Fibroblast of peridontal ligament (primary cell): ENCODE data around the gene PCGF6.

Source experiments
- DNase-seq: peaks from one replicate; pipeline ENCODE4 v3.0.0-alpha.2; 2010; ENCODE audit errors: extremely low read depth

The PCGF6 gene

GRCh38 chr10:103256613-103257012 lies 94.3 kb downstream of the PCGF6 start:
- no peak for DNase-seq

GRCh38 chr10:103254538-103255325 lies 96.2 kb downstream of the PCGF6 start:
- DNase-seq, result peak; percentile 15

DNA sequence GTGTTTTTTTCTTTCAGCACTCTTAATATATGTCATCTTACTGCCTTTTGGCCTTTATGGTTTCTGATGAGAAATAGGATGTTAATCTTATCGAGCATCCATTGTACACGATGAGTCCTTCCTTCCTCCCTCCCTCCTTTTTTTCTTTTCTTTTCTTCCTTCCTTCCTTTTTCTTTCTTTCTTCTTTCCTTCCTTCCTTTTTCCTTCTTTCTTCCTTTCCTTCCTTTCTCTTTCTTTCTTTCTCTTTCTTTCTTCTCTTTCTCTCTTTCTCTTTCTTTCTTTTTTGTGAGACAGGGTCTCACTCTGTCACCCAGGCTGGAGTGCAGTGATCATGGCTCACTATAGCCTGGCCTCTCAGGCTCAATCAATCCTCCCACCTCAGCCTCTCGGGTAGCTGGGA lies 96.8 kb downstream of the PCGF6 start:
- DNase-seq, result no peak
